ENCODE measurements around the gene CELA1. TPM values are rescaled to one million over a fixed set of nuclear protein-coding genes. Genes with fewer than 3 reads are reported as not detected.
A peak's percentile ranks its signal among the peaks of the same experiment; 100 is the strongest.

CELA1 gene
- total RNA-seq, 1 donor from 2014 or later = not detected

DNA sequence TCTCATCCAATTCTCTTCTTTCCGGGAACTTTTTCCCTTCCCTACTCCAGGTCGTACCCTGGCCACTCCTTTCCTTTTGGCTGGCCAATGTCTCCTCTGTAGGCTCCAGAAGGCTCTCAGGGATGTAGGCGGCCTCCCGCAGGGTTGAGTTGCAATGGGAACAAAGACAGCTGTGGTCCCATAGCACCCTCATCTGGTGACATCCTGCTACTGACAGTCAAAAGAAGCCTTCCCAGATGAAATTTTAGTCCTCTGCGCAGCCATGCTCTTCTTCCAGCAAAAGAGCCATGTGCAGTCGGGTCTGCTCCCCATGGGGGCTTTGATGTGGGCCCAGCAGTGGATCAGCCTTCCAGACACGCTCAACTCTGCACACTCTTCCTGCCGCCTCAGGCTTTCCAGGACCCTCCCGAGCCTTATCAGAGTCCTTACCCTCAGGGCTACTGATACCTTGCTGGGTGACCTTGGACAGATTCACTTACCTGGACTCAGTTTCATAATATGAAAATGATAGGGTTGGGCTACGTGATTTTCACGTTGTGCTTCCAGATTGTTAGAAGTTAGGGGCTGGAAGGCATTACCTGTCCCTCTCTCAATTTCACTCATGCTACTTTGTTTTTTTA, 5.5 kb upstream of the CELA1 start:
- H3K27ac Mint-ChIP-seq = no peak overlapping the region
- DNase-seq (ENCODE audit: low spot score, unreplicated experiment) = peak; percentile 45
- TF ChIP-seq, protein P1, sequence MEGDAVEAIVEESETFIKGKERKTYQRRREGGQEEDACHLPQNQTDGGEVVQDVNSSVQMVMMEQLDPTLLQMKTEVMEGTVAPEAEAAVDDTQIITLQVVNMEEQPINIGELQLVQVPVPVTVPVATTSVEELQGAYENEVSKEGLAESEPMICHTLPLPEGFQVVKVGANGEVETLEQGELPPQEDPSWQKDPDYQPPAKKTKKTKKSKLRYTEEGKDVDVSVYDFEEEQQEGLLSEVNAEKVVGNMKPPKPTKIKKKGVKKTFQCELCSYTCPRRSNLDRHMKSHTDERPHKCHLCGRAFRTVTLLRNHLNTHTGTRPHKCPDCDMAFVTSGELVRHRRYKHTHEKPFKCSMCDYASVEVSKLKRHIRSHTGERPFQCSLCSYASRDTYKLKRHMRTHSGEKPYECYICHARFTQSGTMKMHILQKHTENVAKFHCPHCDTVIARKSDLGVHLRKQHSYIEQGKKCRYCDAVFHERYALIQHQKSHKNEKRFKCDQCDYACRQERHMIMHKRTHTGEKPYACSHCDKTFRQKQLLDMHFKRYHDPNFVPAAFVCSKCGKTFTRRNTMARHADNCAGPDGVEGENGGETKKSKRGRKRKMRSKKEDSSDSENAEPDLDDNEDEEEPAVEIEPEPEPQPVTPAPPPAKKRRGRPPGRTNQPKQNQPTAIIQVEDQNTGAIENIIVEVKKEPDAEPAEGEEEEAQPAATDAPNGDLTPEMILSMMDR (IDR thresholded peaks at IDR 0.05; ENCODE audit: unreplicated experiment) = peak; percentile 77
- H3K36me3 Mint-ChIP-seq (ENCODE audit: insufficient read depth) = no peaks in the 10 kb centered on the region
- peaks cover 2% of the 10 kb centered on the region for H3K4me1 Mint-ChIP-seq (ENCODE audit: low read depth)
- peaks cover 2% of the 10 kb centered on the region for H3K27me3 Mint-ChIP-seq
- no peak overlapping the region for H3K4me3 Mint-ChIP-seq (ENCODE audit: low read depth)
- no peaks in the 10 kb centered on the region for H3K9me3 Mint-ChIP-seq (ENCODE audit: low read depth)

DNA sequence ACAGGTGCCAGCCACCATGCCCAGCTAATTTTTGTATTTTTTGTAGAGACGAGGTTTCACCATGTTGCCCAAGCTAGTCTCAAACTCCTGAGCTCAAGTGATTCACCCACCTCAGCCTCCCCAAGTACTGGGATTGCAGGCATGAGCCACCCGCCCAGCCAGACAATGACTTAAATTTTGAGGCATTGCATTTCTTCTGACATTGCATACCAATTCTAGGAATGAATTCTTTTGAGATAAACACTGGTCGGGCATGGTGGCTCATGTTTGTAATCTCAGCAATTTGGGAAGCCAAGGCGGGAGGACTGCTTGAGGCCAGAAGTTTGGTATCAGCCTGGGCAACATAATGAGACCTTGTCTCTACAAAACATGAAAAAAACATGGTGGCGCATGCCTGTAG, 2.5 kb upstream of the CELA1 start:
- Mint-ChIP-seq H3K36me3 (ENCODE audit: insufficient read depth) (no peaks in the 10 kb centered on the region), H3K4me3 (ENCODE audit: low read depth) (no peak overlapping the region), H3K9me3 (ENCODE audit: low read depth) (no peaks in the 10 kb centered on the region), H3K27me3 (peaks cover 2% of the 10 kb centered on the region), H3K27ac (no peak overlapping the region), H3K4me1 (ENCODE audit: low read depth) (peaks cover 5% of the 10 kb centered on the region)
- no peak for DNase-seq (ENCODE audit: low spot score, unreplicated experiment)
- TF ChIP-seq, protein P1 (IDR thresholded peaks at IDR 0.05; ENCODE audit: unreplicated experiment) = no peak

DNA sequence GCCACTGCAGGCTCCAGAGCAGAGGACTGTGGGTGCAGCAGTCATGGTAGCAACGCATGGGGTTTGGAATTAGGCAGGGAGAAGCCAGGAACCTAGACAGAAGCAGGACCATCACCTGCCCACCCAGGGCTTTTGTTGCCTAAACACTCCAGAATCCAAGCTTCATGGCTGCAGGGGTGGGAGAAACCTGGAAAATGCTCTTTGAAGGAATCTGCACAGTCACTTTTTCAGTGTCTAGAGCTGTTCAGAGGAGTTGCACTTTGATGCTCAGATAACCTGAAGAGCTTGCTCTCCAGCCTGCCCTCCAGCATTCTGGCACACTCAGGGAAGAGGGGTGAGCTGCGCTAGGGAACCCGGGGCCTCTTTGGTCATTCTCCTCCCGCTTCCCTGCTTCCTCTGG, 1.6 kb upstream of the CELA1 start:
- Mint-ChIP-seq H3K27me3 (peaks cover 2% of the 10 kb centered on the region), H3K36me3 (ENCODE audit: insufficient read depth) (no peaks in the 10 kb centered on the region), H3K27ac (no peak overlapping the region), H3K4me3 (ENCODE audit: low read depth) (no peak overlapping the region), H3K4me1 (ENCODE audit: low read depth) (peaks cover 5% of the 10 kb centered on the region), H3K9me3 (ENCODE audit: low read depth) (no peaks in the 10 kb centered on the region)
- TF ChIP-seq, protein P1 (IDR thresholded peaks at IDR 0.05; ENCODE audit: unreplicated experiment) = no peak
- DNase-seq (ENCODE audit: low spot score, unreplicated experiment) = no peak

DNA sequence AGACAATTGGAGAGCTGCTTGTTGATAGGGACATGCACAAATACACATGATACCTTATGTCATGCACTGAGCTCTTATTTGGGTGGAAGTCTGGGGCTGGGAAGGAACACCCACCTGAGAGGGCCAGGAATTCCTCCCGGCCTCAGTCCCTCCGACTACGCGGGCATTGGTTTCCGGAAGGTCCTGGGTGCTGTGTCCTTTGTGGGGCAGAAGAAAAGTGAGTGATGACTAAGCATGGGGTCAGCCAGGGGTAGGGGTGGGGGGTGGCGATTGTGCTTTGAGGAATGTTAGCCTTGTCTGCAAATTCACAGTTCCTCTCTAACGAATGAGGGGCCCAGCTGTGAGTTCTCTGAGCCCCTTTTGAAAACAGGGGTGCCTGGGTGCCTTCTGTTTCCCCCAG, 798 bp downstream of the CELA1 start:
- Mint-ChIP-seq H3K4me1 (ENCODE audit: low read depth) (peaks cover 6% of the 10 kb centered on the region), H3K36me3 (ENCODE audit: insufficient read depth) (no peaks in the 10 kb centered on the region), H3K27me3 (no peaks in the 10 kb centered on the region), H3K4me3 (ENCODE audit: low read depth) (peak overlapping the region; percentile 50), H3K27ac (no peak overlapping the region), H3K9me3 (ENCODE audit: low read depth) (no peaks in the 10 kb centered on the region)
- TF ChIP-seq, protein P1 (IDR thresholded peaks at IDR 0.05; ENCODE audit: unreplicated experiment) = no peak
- DNase-seq (ENCODE audit: low spot score, unreplicated experiment) = no peak

DNA sequence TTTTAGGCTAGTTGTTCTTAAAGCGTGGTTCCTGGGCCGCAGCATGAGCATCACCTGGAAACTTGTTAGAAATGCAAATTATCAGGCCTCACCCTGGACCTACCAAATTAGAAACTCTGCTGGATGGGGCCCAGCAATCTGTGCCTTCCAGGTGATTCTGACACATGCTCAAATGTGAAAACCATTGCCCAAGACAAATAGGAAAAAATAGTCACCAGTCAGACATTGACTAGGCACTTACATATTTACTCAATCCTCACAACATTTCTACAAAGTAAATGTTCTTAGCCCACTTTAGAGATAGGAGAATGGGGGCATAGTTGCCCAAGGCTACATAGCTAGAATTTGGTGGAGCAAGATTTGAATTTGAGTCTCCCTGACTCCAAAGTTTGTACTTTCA, 3.3 kb downstream of the CELA1 start:
- TF ChIP-seq, protein P1 (IDR thresholded peaks at IDR 0.05; ENCODE audit: unreplicated experiment) = no peak
- peaks cover 6% of the 10 kb centered on the region for H3K4me1 Mint-ChIP-seq (ENCODE audit: low read depth)
- H3K27ac Mint-ChIP-seq = no peak overlapping the region
- H3K4me3 Mint-ChIP-seq (ENCODE audit: low read depth) = no peak overlapping the region
- H3K27me3 Mint-ChIP-seq = no peaks in the 10 kb centered on the region
- H3K36me3 Mint-ChIP-seq (ENCODE audit: insufficient read depth) = no peaks in the 10 kb centered on the region
- no peak for DNase-seq (ENCODE audit: low spot score, unreplicated experiment)
- no peaks in the 10 kb centered on the region for H3K9me3 Mint-ChIP-seq (ENCODE audit: low read depth)

All from progenitor cell of endocrine pancreas (in vitro differentiated cells).